Suppressor macrophage treated with lipopolysaccharide for 1 hour (primary cell): Measurements from ENCODE around the gene CELF4.

Source experiments
- DNase-seq, 3 donors: peaks; one replicate each; pipeline ENCODE4 v3.0.0-alpha.2; 2020 to 2022

CELF4 gene

GRCh38 chr18:37545461-37546271 lies 19.9 kb downstream of the CELF4 start:
- DNase-seq, result no peak

GRCh38 chr18:37544713-37545112 lies 20.9 kb downstream of the CELF4 start:
- DNase-seq, result no peak

GRCh38 chr18:37544217-37544616 lies 21.4 kb downstream of the CELF4 start:
- DNase-seq, result no peak

GRCh38 chr18:37543321-37543720 lies 22.3 kb downstream of the CELF4 start:
- DNase-seq, result no peak

- no peak for DNase-seq
Observed at GRCh38 chr18:37541517-37541916, 24.1 kb downstream of the CELF4 start.

GRCh38 chr18:37540424-37541138 lies 25.0 kb downstream of the CELF4 start:
- DNase-seq, result no peak

- DNase-seq, result no peak
Observed at GRCh38 chr18:37539236-37539635, 26.4 kb downstream of the CELF4 start.

- DNase-seq, result no peak
Observed at GRCh38 chr18:37538526-37539205, 26.9 kb downstream of the CELF4 start.

GRCh38 chr18:37537868-37538525 lies 27.6 kb downstream of the CELF4 start:
- DNase-seq, result peak; percentile 63 to 78 (median 70)

GRCh38 chr18:37536656-37537055 lies 28.9 kb downstream of the CELF4 start:
- DNase-seq, result no peak

- no peak for DNase-seq
Observed at GRCh38 chr18:37535968-37536367, 29.6 kb downstream of the CELF4 start.

- DNase-seq, result no peak
Observed at GRCh38 chr18:37534627-37535026, 31.0 kb downstream of the CELF4 start.

- no peak for DNase-seq
Observed at GRCh38 chr18:37533647-37534584, 31.7 kb downstream of the CELF4 start.

GRCh38 chr18:37532917-37533316 lies 32.7 kb downstream of the CELF4 start:
- DNase-seq, result no peak

GRCh38 chr18:37529863-37530262 lies 35.7 kb downstream of the CELF4 start:
- DNase-seq, result no peak

- DNase-seq, result no peak
Observed at GRCh38 chr18:37529296-37529695, 36.3 kb downstream of the CELF4 start.

GRCh38 chr18:37527395-37527794 lies 38.2 kb downstream of the CELF4 start:
- no peak for DNase-seq

- DNase-seq, result no peak
Observed at GRCh38 chr18:37525262-37525585, 40.4 kb downstream of the CELF4 start.

- no peak for DNase-seq
Observed at GRCh38 chr18:37524498-37525261, 40.9 kb downstream of the CELF4 start.

GRCh38 chr18:37524139-37524497 lies 41.5 kb downstream of the CELF4 start:
- DNase-seq, result no peak
